Stimulated activated CD4-positive, alpha-beta T cell treated with anti-CD3 and anti-CD28 coated beads, TNF-alpha, amount 100 ng/mL, for 24 hours (primary cell): ENCODE results near the gene GLIPR1L1.
A peak's percentile ranks its signal among the peaks of the same experiment; 100 is the strongest.

ENCODE experiments used
- DNase-seq, 3 experiments: peaks; one replicate each; pipeline ENCODE4 v3.0.0-alpha.2; 2020; ENCODE audit warnings: low read depth in 3 of 3

The GLIPR1L1 gene

GRCh38 chr12:75334384-75335030 lies at the start of gene GLIPR1L1:
Gene GLIPR1L1, plus strand, starts transcription at chr12:75334670. Its CDS starts 59 bp downstream, at chr12:75334729.
- peak; percentile 69 to 80 (median 72) for DNase-seq

GRCh38 chr12:75288860-75289259 lies 45.6 kb upstream of the GLIPR1L1 start:
- DNase-seq = no peak

GRCh38 chr12:75289753-75290152 lies 44.7 kb upstream of the GLIPR1L1 start:
- no peak for DNase-seq

- DNase-seq = no peak
These were observed 43.5 kb upstream of the GLIPR1L1 start for GRCh38 chr12:75291014-75291413.

- DNase-seq = no peak
These were observed 40.1 kb upstream of the GLIPR1L1 start for GRCh38 chr12:75294336-75294735.

- DNase-seq = no peak
These were observed 39.7 kb upstream of the GLIPR1L1 start for GRCh38 chr12:75294797-75295196.

GRCh38 chr12:75302225-75302624 lies 32.2 kb upstream of the GLIPR1L1 start:
- DNase-seq = no peak

GRCh38 chr12:75302781-75303180 lies 31.7 kb upstream of the GLIPR1L1 start:
- no peak for DNase-seq

GRCh38 chr12:75305412-75306332 lies 28.8 kb upstream of the GLIPR1L1 start:
- DNase-seq = no peak

GRCh38 chr12:75308279-75308678 lies 26.2 kb upstream of the GLIPR1L1 start:
- DNase-seq = no peak

GRCh38 chr12:75311369-75311768 lies 23.1 kb upstream of the GLIPR1L1 start:
- no peak for DNase-seq

GRCh38 chr12:75315518-75315917 lies 19.0 kb upstream of the GLIPR1L1 start:
- DNase-seq = no peak

- no peak for DNase-seq
These were observed 16.7 kb upstream of the GLIPR1L1 start for GRCh38 chr12:75317784-75318183.

GRCh38 chr12:75322464-75322863 lies 12.0 kb upstream of the GLIPR1L1 start:
- DNase-seq = no peak

- DNase-seq = no peak
These were observed 10.8 kb upstream of the GLIPR1L1 start for GRCh38 chr12:75323663-75324062.

GRCh38 chr12:75327642-75328041 lies 6.8 kb upstream of the GLIPR1L1 start:
- no peak for DNase-seq

GRCh38 chr12:75329918-75330826 lies 4.3 kb upstream of the GLIPR1L1 start, which contains the start of gene CAPS2:
Gene CAPS2, minus strand, starts transcription at chr12:75330324. Its CDS starts 3,826 bp downstream, at chr12:75326498.
- peak; percentile 35 to 62 (median 40) for DNase-seq

- no peak for DNase-seq
These were observed 3.4 kb downstream of the GLIPR1L1 start for GRCh38 chr12:75337905-75338304.

- no peak for DNase-seq
These were observed 7.4 kb downstream of the GLIPR1L1 start for GRCh38 chr12:75341873-75342272.

- DNase-seq = no peak
These were observed 11.1 kb downstream of the GLIPR1L1 start for GRCh38 chr12:75345531-75345930.

- DNase-seq = peak in 1 of 3 experiments; percentile 13
These were observed 11.7 kb downstream of the GLIPR1L1 start for GRCh38 chr12:75346215-75346614.

GRCh38 chr12:75349946-75350345 lies 15.5 kb downstream of the GLIPR1L1 start:
- no peak for DNase-seq
